Pancreas (tissue), 10 donors: Measurements from ENCODE around the gene ARL3. TPM values are rescaled to one million over a fixed set of nuclear protein-coding genes. Genes with fewer than 3 reads are reported as not detected.
A peak's percentile ranks its signal among the peaks of the same experiment; 100 is the strongest.

Experiments
- ATAC-seq, 4 donors: fragments of 200-7000 bp; cut with Tn5 transposase; one replicate each; pipeline versions ENCODE4 v1.8.0 to v1.9.1; 2020; ENCODE audit warnings: mild to moderate bottlenecking in 4 of 4, moderate library complexity in 4 of 4
- DNase-seq, 6 donors: peaks; one replicate each; pipeline ENCODE4 v3.0.0-alpha.2; 2020
- FAIRE-seq: peaks from 2 replicates; lab custom pipeline; 2012; peaks lifted over from hg19 to GRCh38; lab: Jason Lieb, UNC
- H3K27ac ChIP-seq, 4 donors: fragments of 200-600 bp; sonication (generic); 1 replicate in 3 of 4; 2 replicates in 1 of 4; pipeline versions ENCODE4 v1.5.0 to v1.8.0; 2020
- H3K27me3 ChIP-seq, 4 donors: fragments of 200-600 bp; one replicate each; pipeline ENCODE4 v1.8.0; 2021
- H3K36me3 ChIP-seq, 3 donors: fragments of 200-600 bp; sonication (generic) in 1 of 3; one replicate each; pipeline versions ENCODE4 v1.5.0 to v1.8.0; 2020 to 2021
- H3K4me1 ChIP-seq, 3 donors: fragments of 200-600 bp; one replicate each; pipeline ENCODE4 v1.8.0; 2021
- H3K4me3 ChIP-seq, 4 donors: fragments of 200-600 bp; sonication (generic) in 2 of 4; one replicate each; pipeline versions ENCODE4 v1.5.0 to v1.8.0; 2020 to 2021
- H3K9me3 ChIP-seq, 4 donors: fragments of 200-600 bp; one replicate each; pipeline ENCODE4 v1.8.0; 2021
- WGBS, 2 donors: extraction: QIAGEN DNeasy Blood & Tissue Kit; methylation state at CpG; one replicate each; pipeline ENCODE4 v1.1.7; 2013; 5-methylcytosine and 5-hydroxymethylcytosine counted together
- intact Hi-C, 3 donors: fragments of 100-400 bp; cut with DNase I; formaldehyde crosslinking; loops; one replicate each; pipeline versions ENCODE4 v1.11.1 to v1.14.2; 2022
- polyA plus RNA-seq, 2 donors: library from polyadenylated mRNA; stranded (reverse); fragments of 200-250 nt; gene quantifications; one replicate each; pipeline ENCODE4 v1.2.3, GENCODE V29; 2013
- total RNA-seq, 6 donors: library from RNA; stranded (reverse); fragmentation: NEBNext Ultra II Directional in 4 of 6; extraction: Animal tissue kit (Norgen Biotek cat#: 25700) in 4 of 6; gene quantifications; one replicate each; pipeline versions ENCODE4 v1.2.1 to v1.2.4, GENCODE V29; 2021 to 2023
- TF ChIP-seq, protein P1 (sequence below), 4 donors: fragments of 200-600 bp; sonication (generic) in 3 of 4; IDR thresholded peaks; one replicate each; pipeline versions ENCODE4 v1.5.0 to v1.8.0; 2021; ENCODE audit warnings: antibody characterized with exemption in 4 of 4
- donor health status: healthy with polysubstance abuse.
- donor health status: DM: no; HTN: no; CAD: no; lungs with moderate emphysema.
- donor health status: DM: no; HTN: no; CAD: no.
- donor health status: control.
- donor health status: control.
- donor health status: Bipolar disorder and iron deficiency.
- donor health status: DM: yes; HTN: yes; CAD: no.
- donor health status: DM: no; HTN: no; CAD: no.
- donor health status: DM: no; HTN: no; CAD: no.
- donor health status: DM: yes; HTN: yes; CAD: no.

The ARL3 gene
- total and polyA plus RNA-seq, 8 donors: 2.4 to 8.0 (median 3.1) TPM

DNA sequence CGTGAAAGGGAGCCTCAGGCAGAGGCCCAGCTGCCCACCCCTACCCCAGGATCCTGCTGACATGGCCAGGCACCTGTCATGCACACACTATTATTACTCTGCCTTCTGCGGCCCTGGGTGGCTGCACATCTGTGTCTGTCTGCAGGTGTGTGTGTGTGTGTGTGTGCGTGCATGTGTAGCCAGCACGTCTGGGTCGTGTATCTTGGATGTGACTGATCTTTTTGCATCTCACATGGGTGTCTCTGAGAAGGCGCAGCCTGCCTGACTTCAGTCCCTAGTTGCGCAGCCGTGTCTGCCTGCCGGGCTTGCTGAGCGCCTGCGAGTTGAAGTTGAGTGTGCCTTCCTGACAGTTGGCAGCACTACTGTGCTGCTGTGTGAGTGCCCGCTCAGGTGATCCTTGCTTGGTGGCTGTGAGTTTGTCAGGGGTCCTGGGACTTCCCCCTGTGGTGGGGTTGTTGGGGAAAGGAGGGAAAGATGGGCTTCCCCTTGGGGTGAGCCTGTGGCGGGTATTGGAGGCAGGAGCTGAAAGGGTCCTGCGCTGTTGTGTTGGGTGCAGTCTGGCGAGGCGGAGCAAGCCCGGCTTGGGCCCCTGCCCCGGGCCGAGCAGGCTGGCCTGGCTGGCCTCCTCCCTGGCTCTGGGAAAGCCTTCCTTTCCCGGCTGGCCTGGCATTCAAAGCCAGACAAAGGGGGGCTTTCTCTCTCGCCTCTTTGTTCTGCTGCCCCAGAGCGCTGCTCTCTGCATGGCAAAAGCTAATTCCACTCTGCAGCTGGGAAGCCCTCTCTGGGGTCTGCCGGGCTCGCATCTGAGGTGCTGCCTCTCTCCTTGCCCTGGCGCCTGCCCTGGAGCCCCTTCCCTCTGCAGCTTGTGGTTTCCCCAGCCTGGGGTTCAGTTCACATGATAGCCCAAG lies 65.1 kb downstream of the ARL3 start:
- H3K27me3 ChIP-seq: no peaks in the 10 kb centered on the region
- peaks cover 0 to 8% (median 3%) of the 10 kb centered on the region in 3 donors for H3K36me3 ChIP-seq
- WGBS, 2 donors: 21 to 23% methylated on average over 25 of the region's 25 CpGs
- H3K9me3 ChIP-seq: no peaks in the 10 kb centered on the region
- DNase-seq (peak in 2 of 6 donors; percentile 68 to 78), FAIRE-seq (no peak), ATAC-seq (no peak)
- peak overlapping the region; percentile 40 to 72 (median 52) for H3K27ac ChIP-seq
- H3K4me3 ChIP-seq: peak overlapping the region in 3 of 4 donors; percentile 6 to 89 (median 65)
- intact Hi-C loops: no loop called here
- peaks cover 24 to 50% (median 40%) of the 10 kb centered on the region in 3 donors for H3K4me1 ChIP-seq
- TF ChIP-seq, protein P1, sequence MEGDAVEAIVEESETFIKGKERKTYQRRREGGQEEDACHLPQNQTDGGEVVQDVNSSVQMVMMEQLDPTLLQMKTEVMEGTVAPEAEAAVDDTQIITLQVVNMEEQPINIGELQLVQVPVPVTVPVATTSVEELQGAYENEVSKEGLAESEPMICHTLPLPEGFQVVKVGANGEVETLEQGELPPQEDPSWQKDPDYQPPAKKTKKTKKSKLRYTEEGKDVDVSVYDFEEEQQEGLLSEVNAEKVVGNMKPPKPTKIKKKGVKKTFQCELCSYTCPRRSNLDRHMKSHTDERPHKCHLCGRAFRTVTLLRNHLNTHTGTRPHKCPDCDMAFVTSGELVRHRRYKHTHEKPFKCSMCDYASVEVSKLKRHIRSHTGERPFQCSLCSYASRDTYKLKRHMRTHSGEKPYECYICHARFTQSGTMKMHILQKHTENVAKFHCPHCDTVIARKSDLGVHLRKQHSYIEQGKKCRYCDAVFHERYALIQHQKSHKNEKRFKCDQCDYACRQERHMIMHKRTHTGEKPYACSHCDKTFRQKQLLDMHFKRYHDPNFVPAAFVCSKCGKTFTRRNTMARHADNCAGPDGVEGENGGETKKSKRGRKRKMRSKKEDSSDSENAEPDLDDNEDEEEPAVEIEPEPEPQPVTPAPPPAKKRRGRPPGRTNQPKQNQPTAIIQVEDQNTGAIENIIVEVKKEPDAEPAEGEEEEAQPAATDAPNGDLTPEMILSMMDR (IDR thresholded peaks at IDR 0.05): no peak

DNA sequence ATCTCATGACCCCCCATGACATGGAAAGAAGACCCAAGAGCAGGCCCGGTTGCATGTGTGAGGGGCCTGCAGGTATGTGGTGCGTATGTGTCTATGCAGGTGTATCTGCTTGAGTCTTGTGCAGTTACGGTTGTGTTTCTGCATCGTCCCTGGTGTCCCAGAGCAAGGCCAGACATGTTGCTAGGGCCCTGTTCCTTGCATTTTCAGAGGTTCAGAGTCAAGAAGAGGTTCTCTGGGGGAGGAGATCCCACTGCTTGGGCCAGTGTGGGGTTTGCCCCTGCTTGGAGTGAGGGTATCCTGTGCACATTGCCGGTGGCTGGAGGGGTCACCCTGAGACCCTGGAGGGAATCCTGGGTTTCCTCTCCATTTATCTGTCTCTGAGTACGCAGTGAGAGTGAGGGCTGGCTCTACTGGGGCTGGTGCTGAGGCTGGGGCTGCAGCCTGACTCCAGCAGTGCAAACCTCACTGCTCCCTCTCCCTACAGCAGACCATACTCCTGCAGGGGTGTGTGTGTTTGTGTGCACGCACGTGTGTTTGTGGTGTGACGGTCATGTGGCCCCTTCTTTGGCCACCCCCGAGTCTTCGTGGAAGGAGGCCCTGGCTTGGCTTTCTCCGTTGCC lies 65.8 kb downstream of the ARL3 start:
- no peaks in the 10 kb centered on the region for H3K27me3 ChIP-seq
- ATAC-seq (no peak), FAIRE-seq (no peak), DNase-seq (no peak)
- 22 to 25% methylated on average over 12 of the region's 12 CpGs for WGBS, 2 donors
- peaks cover 0 to 6% (median 3%) of the 10 kb centered on the region in 3 donors for H3K36me3 ChIP-seq
- intact Hi-C loops: no loop called here
- no peaks in the 10 kb centered on the region for H3K9me3 ChIP-seq
- H3K4me3 ChIP-seq: peak overlapping the region in 3 of 4 donors; percentile 65 to 90 (median 89)
- H3K27ac ChIP-seq: peak overlapping the region in 3 of 4 donors; percentile 12 to 72 (median 16)
- TF ChIP-seq, protein P1 (IDR thresholded peaks at IDR 0.05): no peak
- peaks cover 23 to 50% (median 36%) of the 10 kb centered on the region in 3 donors for H3K4me1 ChIP-seq

DNA sequence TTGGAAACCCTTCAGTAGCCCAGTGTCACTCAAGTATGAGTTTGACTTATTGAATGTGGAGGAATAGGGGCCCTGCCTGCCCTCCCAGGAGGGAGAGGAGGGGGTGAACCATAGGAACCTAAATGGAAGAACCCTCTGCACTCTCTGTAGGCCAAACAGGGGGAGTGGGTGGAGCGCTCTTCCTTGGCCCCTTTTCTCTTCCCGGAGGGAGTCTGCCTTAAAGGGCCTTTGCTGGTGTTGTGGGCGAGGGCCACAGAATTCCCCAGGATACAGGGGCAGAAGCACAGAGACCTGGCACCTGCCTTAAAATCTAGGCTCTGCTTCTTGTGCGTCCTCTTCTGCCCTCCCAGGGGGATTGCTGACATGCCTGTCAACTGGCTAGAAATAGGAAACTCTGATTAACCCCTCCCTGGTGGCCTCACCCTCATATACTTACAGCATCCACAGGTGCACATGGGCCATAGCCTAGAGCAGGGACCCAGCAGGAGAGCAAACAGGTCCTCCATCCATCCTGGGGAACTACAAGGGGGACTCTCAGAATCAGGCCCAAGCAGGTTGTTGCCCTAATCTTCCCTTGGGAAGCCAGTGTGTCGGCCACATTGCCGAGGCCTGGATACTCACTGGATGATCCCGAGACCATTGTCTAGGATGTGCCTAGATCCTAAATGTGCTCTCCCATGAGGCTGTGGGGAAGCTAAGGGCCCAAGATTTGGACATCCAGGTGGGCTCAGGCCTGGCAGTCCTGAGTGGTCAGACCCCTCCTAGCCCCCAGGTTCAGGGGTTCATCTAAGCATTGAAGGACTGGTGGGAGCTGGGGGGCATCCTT lies 66.5 kb downstream of the ARL3 start:
- WGBS, 2 donors: 42 to 43% methylated on average over 7 of the region's 7 CpGs
- intact Hi-C loops: no loop called here
- H3K9me3 ChIP-seq: no peaks in the 10 kb centered on the region
- peak overlapping the region; percentile 65 to 90 (median 84) for H3K4me3 ChIP-seq
- FAIRE-seq (no peak), ATAC-seq (no peak), DNase-seq (no peak)
- no peaks in the 10 kb centered on the region for H3K27me3 ChIP-seq
- H3K4me1 ChIP-seq: peaks cover 23 to 47% (median 36%) of the 10 kb centered on the region in 3 donors
- H3K27ac ChIP-seq: peak overlapping the region in 3 of 4 donors; percentile 16 to 99 (median 98)
- TF ChIP-seq, protein P1 (IDR thresholded peaks at IDR 0.05): no peak
- no peaks in the 10 kb centered on the region for H3K36me3 ChIP-seq

DNA sequence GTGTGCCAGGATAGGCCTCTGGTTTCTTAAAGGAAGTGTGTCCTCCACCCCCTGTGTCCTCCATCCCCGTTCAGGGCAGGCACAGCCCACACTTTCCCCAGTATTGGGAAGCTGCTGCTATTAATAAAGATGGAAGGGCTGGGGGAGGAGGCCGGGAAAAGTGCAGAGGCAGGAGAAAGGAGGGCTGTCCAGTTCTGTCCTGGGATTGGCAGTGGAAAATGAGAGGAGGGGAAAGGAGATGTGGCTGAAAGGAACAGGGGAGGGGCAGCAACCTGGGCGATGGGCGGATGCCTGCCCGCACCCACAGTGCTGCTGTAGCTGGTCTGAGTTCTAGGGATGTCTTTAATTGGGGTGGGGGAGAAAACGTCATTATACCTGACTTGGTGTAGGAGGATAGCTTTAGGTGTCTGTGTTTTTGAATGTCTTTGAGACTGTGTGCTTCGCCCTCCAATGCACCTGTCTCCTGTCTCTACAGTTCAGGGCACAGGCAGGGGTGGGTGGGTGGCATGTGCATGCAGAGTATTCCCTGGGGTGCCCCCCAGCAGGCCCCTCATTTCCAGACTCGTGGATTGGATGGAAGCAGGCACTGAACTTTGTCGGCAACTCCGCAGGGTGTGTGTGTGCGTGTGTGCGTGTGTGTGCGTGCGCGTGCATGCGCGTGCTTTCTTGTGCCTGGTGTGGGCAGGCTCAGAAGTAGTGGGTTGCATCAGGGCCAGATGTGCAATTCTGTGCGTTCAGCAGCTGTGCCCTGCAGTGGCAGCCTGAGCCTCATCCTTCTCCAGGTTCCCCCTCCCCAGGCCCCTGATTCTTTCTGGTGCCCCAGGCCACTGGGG lies 67.4 kb downstream of the ARL3 start:
- Histone ChIP-seq H3K27ac (peak overlapping the region; percentile 95 to 99 (median 98)), H3K4me3 (peak overlapping the region; percentile 65 to 90 (median 84)), H3K9me3 (no peaks in the 10 kb centered on the region), H3K27me3 (no peaks in the 10 kb centered on the region), H3K4me1 (peaks cover 23 to 42% (median 36%) of the 10 kb centered on the region in 3 donors), H3K36me3 (no peaks in the 10 kb centered on the region)
- TF ChIP-seq, protein P1 (IDR thresholded peaks at IDR 0.05): no peak
- peak in 3 of 6 donors; percentile 51 to 63 (median 57) for DNase-seq
- ATAC-seq: peak in 1 of 4 donors; percentile 0
- no peak for FAIRE-seq
- intact Hi-C loops: no loop called here
- WGBS, 2 donors: 15 to 19% methylated on average over 18 of the region's 18 CpGs
